Activated CD8-positive, alpha-beta T cell treated with anti-CD3 and anti-CD28 coated beads for 36 hours (primary cell): ENCODE results near the gene IL10RA. TPM values are rescaled to one million over a fixed set of nuclear protein-coding genes. Genes with fewer than 3 reads are reported as not detected.

Experiments used
- ATAC-seq: fragments of 200-7000 bp; cut with Tn5 transposase; one replicate; pipeline ENCODE4 v1.10.0; 2021; ENCODE audit warnings: mild to moderate bottlenecking, moderate library complexity
- CTCF ChIA-PET: fragments of 350-600 bp; sonication (Branson Sonifier 250); formaldehyde crosslinking; loops from one replicate; lab custom pipeline; 2021; ENCODE audit warnings: antibody characterized with exemption; lab: Charles Lee
- POLR2A ChIA-PET: fragments of 350-600 bp; sonication (Branson Sonifier 250); formaldehyde crosslinking; loops from one replicate; lab custom pipeline; 2021; ENCODE audit warnings: antibody characterized with exemption; lab: Charles Lee
- DNase-seq: peaks from one replicate; pipeline ENCODE4 v3.0.0-alpha.2; 2020
- H3K27ac Mint-ChIP-seq: one replicate; pipeline ENCODE4 v1.8.0; 2021; ENCODE audit warnings: mild to moderate bottlenecking, mixed read lengths
- H3K27me3 Mint-ChIP-seq: one replicate; pipeline ENCODE4 v1.8.0; 2021; ENCODE audit warnings: mixed read lengths
- H3K36me3 Mint-ChIP-seq: one replicate; pipeline ENCODE4 v1.8.0; 2021; ENCODE audit warnings: low read depth, mixed read lengths
- H3K4me1 Mint-ChIP-seq: one replicate; pipeline ENCODE4 v1.8.0; 2021; ENCODE audit warnings: low read depth, mixed read lengths
- H3K4me3 Mint-ChIP-seq: one replicate; pipeline ENCODE4 v1.8.0; 2021; ENCODE audit warnings: mild to moderate bottlenecking, moderate library complexity, mixed read lengths
- H3K9me3 Mint-ChIP-seq: one replicate; pipeline ENCODE4 v1.8.0; 2021; ENCODE audit warnings: mixed read lengths
- CTCF ChIP-seq: fragments of 200-600 bp; IDR thresholded peaks from one replicate; pipeline ENCODE4 v1.8.0; 2022; ENCODE audit warnings: antibody characterized with exemption, mild to moderate bottlenecking
- intact Hi-C: fragments of 100-400 bp; cut with micrococcal nuclease; formaldehyde crosslinking; loops from one replicate; pipeline ENCODE4 v1.10.0; 2022
- total RNA-seq, 2 experiments: library from RNA; stranded (reverse); gene quantifications; one replicate each; pipeline ENCODE4 v1.2.3, GENCODE V29; 2021

Gene IL10RA
- total RNA-seq, 2 experiments from 2014 or later: 73.3 to 80.9 TPM

- ChIA-PET POLR2A (interaction anchor here (0.6 to 33.1 kb wide), 7 partner anchors 1 to 67 kb away, joined by 3 to 710 read pairs (median 93); partner anchors contain the start of gene IL10RA), CTCF (interaction anchor here (3.7 to 31.9 kb wide), 4 partner anchors 10 to 54 kb away, joined by 11 to 386 read pairs (median 52); no protein-coding TSS in a partner anchor)
- H3K4me3 Mint-ChIP-seq: no peak overlapping the region
- intact Hi-C loops: no loop called here
- peaks cover 89% of the 10 kb centered on the region for H3K4me1 Mint-ChIP-seq
- peak overlapping the region; percentile 99 for H3K27ac Mint-ChIP-seq
- H3K9me3 Mint-ChIP-seq: peaks cover 15% of the 10 kb centered on the region
- no peak for ATAC-seq
- TF ChIP-seq CTCF: no peak
- H3K36me3 Mint-ChIP-seq: peaks cover 76% of the 10 kb centered on the region
- H3K27me3 Mint-ChIP-seq: no peaks in the 10 kb centered on the region
- DNase-seq: no peak
Observed at GRCh38 chr11:117999354-117999993, 13.3 kb downstream of the IL10RA start.

GRCh38 chr11:118000067-118000849, 14.1 kb downstream of the IL10RA start:
- no peaks in the 10 kb centered on the region for H3K27me3 Mint-ChIP-seq
- peak overlapping the region; percentile 99 for H3K27ac Mint-ChIP-seq
- no peak for DNase-seq
- no peak overlapping the region for H3K4me3 Mint-ChIP-seq
- CTCF ChIA-PET: interaction anchor here (0.7 to 31.9 kb wide), 9 partner anchors 11 to 185 kb away, joined by 3 to 386 read pairs (median 11); partner anchors contain the start of gene IL10RA
- peaks cover 89% of the 10 kb centered on the region for H3K4me1 Mint-ChIP-seq
- ATAC-seq: no peak
- no peak for TF ChIP-seq CTCF
- H3K9me3 Mint-ChIP-seq: peaks cover 15% of the 10 kb centered on the region
- peaks cover 68% of the 10 kb centered on the region for H3K36me3 Mint-ChIP-seq
- intact Hi-C loops: loop anchor here (5.0 kb wide), 1 partner anchor 48 kb away; no protein-coding TSS in a partner anchor
- POLR2A ChIA-PET: interaction anchor here (1.2 to 33.1 kb wide), 13 partner anchors 0 to 246 kb away, joined by 3 to 710 read pairs (median 10); partner anchors contain the start of gene IL10RA

GRCh38 chr11:118000850-118001228, 14.6 kb downstream of the IL10RA start:
- CTCF ChIA-PET: interaction anchor here (0.7 to 31.9 kb wide), 10 partner anchors 12 to 185 kb away, joined by 3 to 386 read pairs (median 12); partner anchors contain the start of gene IL10RA
- ATAC-seq: no peak
- H3K36me3 Mint-ChIP-seq: peaks cover 65% of the 10 kb centered on the region
- peak overlapping the region; percentile 99 for H3K27ac Mint-ChIP-seq
- no peak for TF ChIP-seq CTCF
- DNase-seq: no peak
- H3K27me3 Mint-ChIP-seq: no peaks in the 10 kb centered on the region
- no peak overlapping the region for H3K4me3 Mint-ChIP-seq
- H3K9me3 Mint-ChIP-seq: peaks cover 15% of the 10 kb centered on the region
- POLR2A ChIA-PET: interaction anchor here (1.0 to 33.1 kb wide), 18 partner anchors 10 to 769 kb away, joined by 3 to 710 read pairs (median 7); partner anchors contain the start of genes IL10RA and PCSK7
- H3K4me1 Mint-ChIP-seq: peaks cover 88% of the 10 kb centered on the region
- intact Hi-C loops: loop anchor here (1.0 to 5.0 kb wide), 2 partner anchors 15 to 49 kb away; partner anchors contain the start of gene IL10RA

- Mint-ChIP-seq H3K27me3 (no peaks in the 10 kb centered on the region), H3K4me3 (peak overlapping the region; percentile 13), H3K9me3 (peaks cover 15% of the 10 kb centered on the region), H3K36me3 (peaks cover 59% of the 10 kb centered on the region), H3K27ac (peak overlapping the region; percentile 99), H3K4me1 (peaks cover 89% of the 10 kb centered on the region)
- ChIA-PET CTCF (interaction anchor here (0.9 to 31.9 kb wide), 12 partner anchors 12 to 186 kb away, joined by 3 to 386 read pairs (median 12); partner anchors contain the start of gene IL10RA), POLR2A (interaction anchor here (0.6 to 33.1 kb wide), 27 partner anchors 9 to 770 kb away, joined by 3 to 710 read pairs (median 6); partner anchors contain the start of genes IL10RA and PCSK7)
- ATAC-seq (peak; percentile 40), DNase-seq (peak; percentile 64)
- intact Hi-C loops: loop anchor here (1.0 to 5.0 kb wide), 2 partner anchors 15 to 49 kb away; partner anchors contain the start of gene IL10RA
- TF ChIP-seq CTCF: no peak
Observed at GRCh38 chr11:118001494-118001971, 15.3 kb downstream of the IL10RA start.
